ENCODE results near the gene ZNF862.

The ZNF862 gene

GRCh38 chr7:149838224-149838991, at the start of gene ZNF862:
Gene ZNF862, plus strand, starts transcription at chr7:149838375. Its CDS starts 237 bp downstream, at chr7:149838612.
- in situ Hi-C loops (cut with MboI; ENCODE audit: low sequenced_read_pairs), result no loop called here

- in situ Hi-C loops (cut with MboI; ENCODE audit: low sequenced_read_pairs), result no loop called here
Observed at GRCh38 chr7:149789101-149789500, 49.1 kb upstream of the ZNF862 start.

- in situ Hi-C loops (cut with MboI; ENCODE audit: low sequenced_read_pairs), result no loop called here
Observed at GRCh38 chr7:149790146-149790548, 48.0 kb upstream of the ZNF862 start.

- in situ Hi-C loops (cut with MboI; ENCODE audit: low sequenced_read_pairs), result no loop called here
Observed at GRCh38 chr7:149790754-149791360, 47.3 kb upstream of the ZNF862 start.

GRCh38 chr7:149791411-149792219, 46.6 kb upstream of the ZNF862 start:
- in situ Hi-C loops (cut with MboI; ENCODE audit: low sequenced_read_pairs), result no loop called here

DNA sequence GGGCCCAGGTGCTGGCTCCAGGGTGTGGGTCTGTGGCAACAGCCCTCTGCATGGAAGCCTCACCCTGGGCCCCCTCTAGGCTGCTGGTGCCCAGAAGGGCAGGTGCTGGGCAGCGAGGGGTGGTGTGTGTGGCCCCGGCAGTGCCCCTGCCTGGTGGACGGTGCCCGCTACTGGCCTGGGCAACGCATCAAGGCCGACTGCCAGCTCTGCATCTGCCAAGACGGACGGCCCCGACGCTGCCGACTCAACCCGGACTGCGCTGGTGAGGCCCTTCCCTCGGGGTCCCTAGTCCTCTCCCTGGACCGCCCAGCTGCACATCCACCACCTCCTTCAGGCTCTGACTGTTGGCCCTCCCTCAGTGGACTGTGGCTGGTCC, 46.0 kb upstream of the ZNF862 start:
- in situ Hi-C loops (cut with MboI; ENCODE audit: low sequenced_read_pairs), result no loop called here

DNA sequence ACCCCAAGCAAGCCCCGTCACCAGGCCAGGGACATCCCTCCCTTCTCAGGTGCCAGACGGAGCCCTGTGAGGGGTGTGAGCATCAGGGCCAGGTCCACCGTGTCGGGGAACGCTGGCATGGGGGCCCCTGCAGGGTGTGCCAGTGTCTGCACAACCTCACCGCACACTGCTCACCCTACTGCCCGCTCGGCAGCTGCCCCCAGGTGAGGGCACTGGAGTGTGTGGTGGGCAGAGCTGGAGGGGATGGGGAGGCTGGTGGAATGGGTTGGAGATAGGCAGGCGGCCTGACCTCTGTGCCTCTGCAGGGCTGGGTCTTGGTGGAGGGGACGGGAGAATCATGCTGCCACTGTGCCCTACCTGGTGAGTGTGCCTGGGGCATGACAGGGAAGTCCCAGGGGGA, 44.9 kb upstream of the ZNF862 start:
- in situ Hi-C loops (cut with MboI; ENCODE audit: low sequenced_read_pairs), result no loop called here

- in situ Hi-C loops (cut with MboI; ENCODE audit: low sequenced_read_pairs), result no loop called here
Observed at GRCh38 chr7:149794661-149795060, 43.5 kb upstream of the ZNF862 start.

- in situ Hi-C loops (cut with MboI; ENCODE audit: low sequenced_read_pairs), result no loop called here
Observed at GRCh38 chr7:149795126-149795525, 43.0 kb upstream of the ZNF862 start.

DNA sequence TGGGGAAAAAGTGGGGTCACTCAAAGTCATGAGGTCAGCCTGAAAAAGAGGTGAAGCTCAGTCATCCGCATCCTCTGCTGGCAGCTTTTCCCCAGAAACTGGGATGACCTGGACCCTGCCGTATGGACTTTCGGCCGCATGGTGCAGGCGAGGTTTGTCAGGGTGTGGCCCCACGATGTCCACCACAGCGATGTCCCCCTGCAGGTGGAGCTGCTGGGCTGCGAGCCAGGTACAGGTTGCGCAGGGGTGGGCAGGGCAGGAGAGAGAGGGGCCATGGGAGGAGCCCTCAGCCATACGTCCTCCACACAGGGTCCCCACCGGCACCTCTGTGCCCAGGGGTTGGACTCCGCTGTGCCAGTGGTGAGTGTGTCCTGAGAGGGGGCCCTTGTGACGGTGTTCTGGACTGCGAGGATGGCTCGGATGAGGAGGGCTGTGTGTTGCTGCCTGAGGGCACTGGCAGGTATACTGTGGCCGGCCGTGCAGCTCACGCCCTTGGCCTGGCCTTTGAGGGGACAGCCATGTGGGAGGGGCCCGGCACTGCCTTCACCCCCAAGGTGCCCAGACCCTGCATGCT, 41.8 kb upstream of the ZNF862 start:
- in situ Hi-C loops (cut with MboI; ENCODE audit: low sequenced_read_pairs), result no loop called here

DNA sequence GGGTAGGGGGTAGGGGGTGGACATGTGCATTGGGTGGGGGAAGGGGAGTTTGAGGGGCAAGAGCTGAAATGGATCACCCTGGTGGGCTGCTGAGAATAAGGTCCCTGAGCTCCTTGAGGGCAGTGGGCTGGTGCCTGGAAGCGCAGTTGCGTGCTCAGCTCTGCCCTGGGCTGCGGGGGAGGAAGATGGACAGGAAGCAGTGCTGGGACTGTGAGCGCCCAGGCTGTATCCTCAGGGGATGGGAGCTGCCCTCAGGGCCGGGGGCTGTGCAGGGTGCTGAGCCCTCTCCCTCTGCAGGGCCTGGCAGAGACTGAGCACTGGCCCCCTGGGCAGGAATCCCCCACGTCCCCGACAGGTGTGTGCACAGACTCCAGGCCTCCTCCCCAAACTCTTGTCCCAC, 40.4 kb upstream of the ZNF862 start:
- in situ Hi-C loops (cut with MboI; ENCODE audit: low sequenced_read_pairs), result no loop called here

DNA sequence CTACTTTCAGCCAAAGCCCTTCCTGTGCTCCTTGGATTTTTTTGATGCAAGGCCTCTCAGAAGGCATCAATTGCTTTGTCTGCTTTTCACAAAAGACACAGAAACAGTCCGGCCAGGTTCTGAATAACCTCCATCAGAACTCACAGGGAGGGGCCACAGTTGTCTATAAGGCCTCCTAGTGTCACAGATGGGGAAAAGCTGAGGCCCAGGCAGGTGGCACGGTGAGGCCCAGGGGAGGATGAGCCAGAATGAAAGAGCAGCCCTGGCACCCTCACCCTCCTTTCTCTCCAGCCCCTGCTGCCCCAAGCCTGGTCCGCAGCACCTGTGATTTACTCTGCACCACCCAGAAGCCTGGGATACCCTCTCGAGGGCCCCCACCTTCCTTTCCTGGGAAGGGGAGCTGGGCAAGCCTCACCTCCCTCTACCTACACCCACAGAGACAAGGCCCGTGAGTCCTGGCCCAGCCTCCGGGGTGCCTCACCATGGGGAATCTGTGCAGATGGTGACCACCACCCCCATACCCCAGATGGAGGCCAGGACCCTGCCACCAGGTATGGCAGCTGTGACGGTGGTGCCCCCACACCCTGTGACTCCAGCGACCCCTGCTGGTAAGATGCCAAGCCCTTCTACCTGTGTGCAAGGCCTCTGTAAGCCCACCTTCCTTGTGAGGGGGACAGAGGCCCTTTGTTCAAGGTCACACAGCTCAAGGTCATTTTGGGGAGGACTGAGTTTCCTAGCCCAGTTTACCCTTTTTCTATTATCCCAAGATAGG, 38.6 kb upstream of the ZNF862 start:
- in situ Hi-C loops (cut with MboI; ENCODE audit: low sequenced_read_pairs), result loop anchor here (10.0 kb wide), 1 partner anchor 135 kb away; no protein-coding TSS in a partner anchor

GRCh38 chr7:149800169-149800555, 38.0 kb upstream of the ZNF862 start:
- in situ Hi-C loops (cut with MboI; ENCODE audit: low sequenced_read_pairs), result loop anchor here (10.0 kb wide), 1 partner anchor 135 kb away; no protein-coding TSS in a partner anchor

GRCh38 chr7:149801002-149801566, 37.1 kb upstream of the ZNF862 start:
- in situ Hi-C loops (cut with MboI; ENCODE audit: low sequenced_read_pairs), result loop anchor here (10.0 kb wide), 1 partner anchor 136 kb away; no protein-coding TSS in a partner anchor

GRCh38 chr7:149801816-149802215, 36.4 kb upstream of the ZNF862 start:
- in situ Hi-C loops (cut with MboI; ENCODE audit: low sequenced_read_pairs), result loop anchor here (10.0 kb wide), 1 partner anchor 137 kb away; no protein-coding TSS in a partner anchor

DNA sequence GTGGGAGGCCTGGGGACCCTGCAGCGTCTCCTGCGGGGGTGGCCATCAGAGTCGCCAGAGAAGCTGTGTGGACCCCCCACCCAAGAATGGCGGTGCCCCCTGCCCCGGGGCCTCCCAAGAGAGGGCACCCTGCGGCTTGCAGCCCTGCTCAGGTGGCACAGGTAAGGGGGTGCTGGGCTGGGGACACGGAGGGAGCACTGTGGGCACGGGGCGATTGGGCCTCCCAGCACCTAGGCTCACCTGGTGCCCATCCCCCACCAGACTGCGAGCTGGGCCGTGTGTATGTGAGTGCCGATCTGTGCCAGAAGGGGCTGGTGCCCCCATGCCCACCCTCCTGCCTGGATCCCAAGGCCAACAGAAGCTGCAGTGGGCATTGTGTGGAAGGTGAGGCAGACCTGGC, 35.2 kb upstream of the ZNF862 start:
- in situ Hi-C loops (cut with MboI; ENCODE audit: low sequenced_read_pairs), result loop anchor here (10.0 kb wide), 1 partner anchor 138 kb away; no protein-coding TSS in a partner anchor

- in situ Hi-C loops (cut with MboI; ENCODE audit: low sequenced_read_pairs), result loop anchor here (10.0 kb wide), 1 partner anchor 139 kb away; no protein-coding TSS in a partner anchor
Observed at GRCh38 chr7:149803551-149804074, 34.6 kb upstream of the ZNF862 start.

DNA sequence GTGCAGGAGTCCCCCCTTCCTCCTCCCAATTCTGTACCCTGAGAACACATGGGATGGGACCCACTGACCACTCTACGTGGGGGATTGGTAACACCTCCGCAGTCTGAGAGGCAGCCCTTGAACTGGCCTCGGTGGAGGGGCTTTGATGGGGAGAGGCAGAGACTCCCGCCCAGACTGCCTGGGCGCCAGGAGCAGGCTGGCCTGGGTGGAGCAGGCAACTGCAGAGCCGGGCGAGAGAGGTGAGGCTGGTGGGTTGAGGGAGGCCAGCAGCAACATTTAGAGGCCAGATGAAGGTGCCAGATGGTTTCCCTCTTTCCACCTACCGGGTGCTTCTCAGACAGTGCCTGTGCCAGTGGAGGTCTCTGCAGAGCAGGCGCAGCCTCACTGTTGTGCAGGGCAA, 34.1 kb upstream of the ZNF862 start:
- in situ Hi-C loops (cut with MboI; ENCODE audit: low sequenced_read_pairs), result loop anchor here (10.0 kb wide), 1 partner anchor 139 kb away; no protein-coding TSS in a partner anchor

DNA sequence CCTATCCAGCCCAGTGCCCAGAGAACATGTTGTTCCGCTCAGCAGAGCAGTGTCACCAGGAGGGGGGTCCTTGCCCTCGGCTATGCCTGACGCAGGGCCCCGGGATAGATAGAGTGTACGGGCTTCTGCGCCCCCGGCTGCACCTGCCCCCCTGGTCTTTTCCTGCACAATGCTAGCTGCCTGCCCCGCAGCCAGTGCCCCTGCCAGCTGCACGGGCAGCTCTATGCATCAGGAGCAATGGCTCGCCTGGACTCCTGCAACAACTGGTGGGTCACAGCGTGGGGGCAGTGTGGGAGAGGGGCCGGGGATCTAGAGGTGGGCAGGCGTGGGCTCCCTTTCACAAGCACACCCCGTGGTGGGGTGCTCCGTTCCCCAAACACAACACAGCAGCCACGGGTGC, 31.4 kb upstream of the ZNF862 start:
- in situ Hi-C loops (cut with MboI; ENCODE audit: low sequenced_read_pairs), result loop anchor here (10.0 kb wide), 1 partner anchor 142 kb away; no protein-coding TSS in a partner anchor

Data from HL-60/S4 (cell line).